Ammon's horn (tissue), 1 donor: Measurements from ENCODE around the gene SKIL.
"Not testable (repeated sequence)": the region's sequence is repeated elsewhere in the genome, so short reads cannot be mapped to it uniquely, and the experiment has no call there.

ENCODE experiments used
- DNase-seq: peaks from one replicate; pipeline ENCODE4 v3.0.0-alpha.2; 2016; ENCODE audit warnings: low spot score

SKIL gene, protein sequence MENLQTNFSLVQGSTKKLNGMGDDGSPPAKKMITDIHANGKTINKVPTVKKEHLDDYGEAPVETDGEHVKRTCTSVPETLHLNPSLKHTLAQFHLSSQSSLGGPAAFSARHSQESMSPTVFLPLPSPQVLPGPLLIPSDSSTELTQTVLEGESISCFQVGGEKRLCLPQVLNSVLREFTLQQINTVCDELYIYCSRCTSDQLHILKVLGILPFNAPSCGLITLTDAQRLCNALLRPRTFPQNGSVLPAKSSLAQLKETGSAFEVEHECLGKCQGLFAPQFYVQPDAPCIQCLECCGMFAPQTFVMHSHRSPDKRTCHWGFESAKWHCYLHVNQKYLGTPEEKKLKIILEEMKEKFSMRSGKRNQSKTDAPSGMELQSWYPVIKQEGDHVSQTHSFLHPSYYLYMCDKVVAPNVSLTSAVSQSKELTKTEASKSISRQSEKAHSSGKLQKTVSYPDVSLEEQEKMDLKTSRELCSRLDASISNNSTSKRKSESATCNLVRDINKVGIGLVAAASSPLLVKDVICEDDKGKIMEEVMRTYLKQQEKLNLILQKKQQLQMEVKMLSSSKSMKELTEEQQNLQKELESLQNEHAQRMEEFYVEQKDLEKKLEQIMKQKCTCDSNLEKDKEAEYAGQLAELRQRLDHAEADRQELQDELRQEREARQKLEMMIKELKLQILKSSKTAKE

DNA sequence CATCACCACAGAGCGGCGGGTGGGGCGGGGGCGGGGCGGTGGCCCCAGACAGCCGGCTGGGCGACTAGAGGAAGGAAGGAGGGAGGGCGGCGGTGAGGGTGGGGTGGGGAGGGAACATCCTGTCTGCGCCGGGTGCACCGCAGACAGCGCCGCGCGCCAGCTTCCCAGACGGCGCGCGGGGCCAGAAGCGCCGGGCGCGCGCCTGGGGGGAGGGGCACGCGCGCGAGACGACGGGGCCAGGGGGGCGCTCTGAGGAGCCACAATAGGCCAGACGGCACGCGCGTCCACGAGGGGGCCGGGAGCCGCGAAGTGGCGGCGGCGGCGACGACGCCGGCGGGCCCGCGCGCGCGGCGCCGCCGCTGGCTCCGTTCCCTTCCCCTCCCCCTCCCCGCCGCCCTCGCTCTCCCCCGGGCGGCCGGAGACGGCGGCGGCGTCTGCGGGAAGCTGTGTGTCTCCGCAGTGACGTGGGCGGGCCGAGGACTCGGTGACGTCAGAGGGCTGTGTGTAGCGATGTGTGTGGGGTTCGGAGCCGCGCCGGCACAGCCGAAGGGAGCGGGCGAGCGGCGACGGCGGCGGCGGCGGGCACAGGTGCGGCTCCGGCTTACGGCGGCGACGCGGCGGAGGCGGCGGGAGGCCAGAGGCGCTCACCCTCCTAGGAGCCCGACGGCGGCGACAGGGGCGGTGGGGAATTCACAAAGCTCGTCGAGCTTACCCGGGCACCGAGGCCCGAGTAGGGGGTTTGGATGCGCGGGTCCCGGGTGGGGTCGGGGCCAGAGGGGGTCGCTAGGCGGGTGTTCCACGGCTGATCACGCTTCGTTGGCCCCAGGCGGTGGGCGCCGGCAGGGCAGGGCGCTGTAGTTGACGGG, at the start of gene SKIL:
TSS of gene SKIL (plus strand) at position 540 of the 866 bp plus-strand sequence. CDS start 2,617 bp downstream, outside the sequence.
- DNase-seq, result peak; percentile 97

DNA sequence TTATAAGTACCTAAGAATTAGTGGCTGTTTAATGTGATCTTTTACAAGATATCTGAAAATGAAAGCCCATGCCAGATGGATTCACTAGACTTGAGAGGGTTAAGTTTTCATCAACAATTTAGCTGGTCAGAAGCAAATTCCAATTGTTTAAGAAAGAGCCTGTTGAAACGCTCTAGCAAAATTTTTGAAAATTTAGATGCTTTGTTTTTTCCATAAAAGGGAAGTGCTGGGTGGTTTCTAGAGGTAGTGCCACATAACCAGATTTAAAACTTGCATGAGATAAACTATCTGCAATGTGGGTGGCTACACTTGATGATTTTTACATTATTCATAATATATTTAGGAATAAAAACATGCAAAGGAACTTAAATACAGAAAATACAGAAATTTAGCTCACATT, 48.5 kb upstream of the SKIL start:
- DNase-seq, result no peak

DNA sequence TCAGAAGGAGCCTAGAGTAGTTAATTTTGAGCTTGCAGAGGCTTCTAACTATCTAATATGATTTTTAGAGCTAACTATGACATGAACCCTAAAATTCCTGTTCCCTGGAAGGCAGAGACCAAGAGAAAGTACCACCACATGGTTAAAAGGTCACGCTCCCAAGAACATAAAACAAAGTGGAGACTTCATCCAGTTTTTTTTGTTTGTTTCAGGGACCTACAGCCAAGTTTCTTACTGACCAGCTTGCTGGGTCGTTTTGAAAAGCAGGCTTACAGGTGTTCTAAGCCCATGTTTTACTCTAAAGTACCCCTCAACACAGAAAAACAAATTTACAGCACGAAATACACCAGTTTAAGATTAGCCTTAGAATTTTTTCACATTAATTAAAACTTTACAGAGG, 39.6 kb upstream of the SKIL start:
- DNase-seq, result no peak

DNA sequence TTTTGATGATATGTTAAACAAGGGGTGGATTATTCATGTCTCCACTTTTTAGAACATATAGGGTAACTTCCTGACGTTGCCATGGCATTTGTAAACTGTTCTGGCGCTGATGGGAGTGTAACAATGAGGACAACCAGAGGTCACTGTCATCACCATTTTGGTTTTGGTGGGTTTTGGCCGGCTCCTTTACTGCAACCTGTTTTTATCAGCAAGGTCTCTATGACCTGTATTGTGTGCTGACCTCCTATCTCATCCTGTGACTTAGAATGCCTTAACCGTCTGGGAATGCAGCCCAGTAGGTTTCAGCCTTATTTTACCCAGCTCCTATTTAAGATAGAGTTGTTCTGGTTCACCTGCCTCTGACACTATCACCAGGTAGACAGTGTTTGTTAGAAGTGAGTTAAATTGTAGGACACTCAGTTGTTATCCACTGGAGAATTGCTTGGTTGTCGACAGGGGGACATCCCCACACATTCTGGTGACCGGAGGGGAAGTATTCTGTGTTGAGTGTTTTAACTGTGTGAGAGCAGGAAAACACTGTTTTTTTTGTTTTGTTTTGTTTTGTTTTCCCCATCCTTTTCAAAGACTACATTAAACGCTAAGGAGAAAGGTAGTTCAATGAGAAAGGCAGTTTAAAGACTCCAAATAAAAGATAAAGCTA, 36.9 kb upstream of the SKIL start:
- no peak for DNase-seq

DNA sequence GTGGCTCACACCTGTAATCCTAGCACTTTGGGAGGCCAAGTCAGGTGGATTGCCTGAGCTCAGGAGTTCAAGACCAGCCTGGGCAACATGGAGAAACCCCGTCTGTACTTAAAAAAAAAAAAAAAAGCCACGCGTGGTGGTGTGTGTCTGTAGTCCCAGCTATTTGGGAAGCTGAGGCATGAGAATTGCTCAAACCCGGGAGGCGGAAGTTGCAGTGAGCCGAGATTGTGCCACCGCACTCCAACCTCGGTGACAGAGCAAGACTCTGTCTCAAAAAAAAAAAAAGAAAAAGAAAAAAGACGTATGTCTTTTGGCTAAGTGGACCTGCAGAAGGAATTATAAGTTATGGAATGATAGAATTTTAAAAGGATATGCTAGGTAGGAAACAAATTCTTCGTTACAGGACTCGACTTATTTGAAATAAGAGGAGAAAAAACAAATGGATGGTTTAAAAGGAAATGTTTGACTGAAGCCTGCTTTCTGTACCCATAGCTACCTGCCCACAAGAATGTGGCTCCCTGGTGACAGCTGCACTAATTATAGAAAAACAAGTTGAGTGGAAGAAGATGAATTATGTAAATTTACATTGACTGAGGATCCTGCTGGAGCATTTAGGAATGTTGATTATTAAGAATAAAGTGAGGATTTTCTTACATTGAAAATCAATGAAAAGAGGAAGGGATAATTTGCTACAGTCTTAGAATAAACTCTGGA, 36.0 kb upstream of the SKIL start:
- no peak for DNase-seq

DNA sequence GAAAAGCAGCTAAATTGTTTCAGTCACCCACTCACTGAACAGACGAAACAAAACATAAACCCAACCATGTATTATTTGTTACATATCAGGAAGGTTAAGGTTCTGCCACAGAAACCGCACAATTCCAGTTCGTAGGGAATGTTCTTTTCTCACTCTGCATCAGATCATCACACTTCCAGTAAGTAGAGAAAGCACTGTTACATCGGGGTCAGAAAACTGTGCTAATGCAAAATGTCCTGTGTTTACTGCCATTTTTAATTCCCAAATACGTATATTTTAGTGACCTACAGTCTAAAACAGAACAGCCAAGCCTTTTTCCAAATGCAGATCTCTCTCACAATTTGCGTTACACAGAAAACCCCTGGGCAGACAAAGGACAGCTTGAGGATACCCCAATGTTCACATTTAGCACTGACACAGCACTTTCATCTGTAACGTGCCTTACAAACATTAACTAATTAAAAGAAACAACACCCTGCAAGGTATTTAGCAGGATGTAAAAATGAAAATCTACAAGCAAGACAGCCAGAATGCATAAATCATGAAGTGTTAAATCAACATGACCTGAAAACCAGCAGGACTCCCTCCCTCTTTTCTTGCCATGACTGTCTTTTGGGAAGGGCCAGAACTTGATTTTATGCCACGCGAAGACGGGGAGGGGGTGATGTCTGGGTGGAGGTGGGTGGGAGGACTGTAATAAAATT, 34.8 kb upstream of the SKIL start:
- DNase-seq, result no peak

DNA sequence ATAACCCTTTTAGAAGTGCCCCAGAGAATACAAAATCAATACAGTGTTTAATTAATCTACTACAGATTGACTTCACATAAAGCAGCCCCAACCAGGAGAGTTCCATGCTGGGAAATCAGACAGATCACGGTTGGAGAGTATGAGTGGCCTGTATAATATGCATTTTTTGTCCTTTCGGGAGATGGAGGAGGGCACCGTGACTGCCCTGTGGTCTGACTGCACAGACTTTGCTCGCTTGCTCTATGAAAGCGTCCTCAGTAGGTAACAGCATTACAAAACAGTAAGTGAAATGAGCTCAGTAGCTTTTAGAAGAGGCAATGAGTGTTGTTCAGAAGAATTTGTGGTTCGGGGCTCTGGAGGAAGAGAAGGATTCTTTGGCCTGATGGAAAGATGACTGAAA, 34.2 kb upstream of the SKIL start:
- no peak for DNase-seq

DNA sequence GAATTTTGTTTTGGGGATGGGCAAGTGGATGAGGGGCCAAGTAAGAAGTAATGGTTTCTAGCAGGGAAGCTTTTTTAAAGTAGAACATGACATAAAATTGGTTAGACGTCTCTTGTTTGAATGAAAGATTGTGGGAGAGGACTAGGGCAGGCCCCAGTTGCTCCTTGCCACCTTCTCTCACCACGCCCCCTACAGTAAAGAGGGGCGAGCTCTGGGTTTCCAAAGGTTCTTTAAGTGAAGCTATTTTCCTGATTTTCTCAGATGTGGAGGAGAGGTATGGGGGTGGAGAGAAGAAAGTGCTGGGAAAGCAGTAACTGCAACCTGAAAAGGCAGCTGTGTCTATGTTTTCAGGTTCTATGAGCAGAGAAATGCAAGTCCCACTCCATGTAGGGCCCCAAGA, 32.6 kb upstream of the SKIL start:
- DNase-seq, result no peak

DNA sequence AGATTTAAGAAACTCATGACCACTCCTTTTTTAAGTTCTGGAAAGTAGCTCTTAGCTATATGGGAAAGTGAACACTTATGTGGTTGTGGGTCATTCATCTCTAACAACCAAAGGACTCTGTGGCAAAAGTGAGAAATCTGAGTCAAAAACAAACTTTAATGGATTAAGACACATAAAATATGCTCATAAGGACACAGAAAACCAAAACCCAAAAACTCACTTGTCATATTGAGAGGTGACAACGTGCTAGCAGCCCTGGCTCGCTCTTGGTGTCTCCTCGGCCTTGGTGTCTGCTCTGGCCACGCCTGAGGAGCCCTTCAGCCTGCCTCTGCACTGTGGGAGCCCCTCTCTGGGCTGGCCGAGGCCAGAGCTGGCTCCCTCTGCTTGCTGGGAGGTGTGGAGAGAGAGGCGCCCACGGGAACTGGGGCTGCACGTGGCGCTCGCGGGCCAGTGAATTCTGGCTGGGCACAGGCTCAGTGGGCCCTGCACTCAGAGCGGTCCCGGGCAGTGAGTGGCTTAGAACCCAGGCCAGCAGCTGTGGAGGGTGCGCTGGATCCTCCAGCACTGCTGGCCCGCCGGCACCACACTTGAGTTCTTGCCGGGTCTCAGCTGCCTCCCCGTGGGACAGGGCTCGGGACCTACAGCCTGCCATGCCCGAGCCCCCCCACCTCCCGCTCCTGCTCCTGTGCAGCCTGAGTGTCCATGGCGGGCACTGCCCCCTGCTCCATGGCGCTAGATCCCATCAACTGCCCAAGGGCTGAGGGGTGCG, 30.3 kb upstream of the SKIL start:
- DNase-seq, result no peak

DNA sequence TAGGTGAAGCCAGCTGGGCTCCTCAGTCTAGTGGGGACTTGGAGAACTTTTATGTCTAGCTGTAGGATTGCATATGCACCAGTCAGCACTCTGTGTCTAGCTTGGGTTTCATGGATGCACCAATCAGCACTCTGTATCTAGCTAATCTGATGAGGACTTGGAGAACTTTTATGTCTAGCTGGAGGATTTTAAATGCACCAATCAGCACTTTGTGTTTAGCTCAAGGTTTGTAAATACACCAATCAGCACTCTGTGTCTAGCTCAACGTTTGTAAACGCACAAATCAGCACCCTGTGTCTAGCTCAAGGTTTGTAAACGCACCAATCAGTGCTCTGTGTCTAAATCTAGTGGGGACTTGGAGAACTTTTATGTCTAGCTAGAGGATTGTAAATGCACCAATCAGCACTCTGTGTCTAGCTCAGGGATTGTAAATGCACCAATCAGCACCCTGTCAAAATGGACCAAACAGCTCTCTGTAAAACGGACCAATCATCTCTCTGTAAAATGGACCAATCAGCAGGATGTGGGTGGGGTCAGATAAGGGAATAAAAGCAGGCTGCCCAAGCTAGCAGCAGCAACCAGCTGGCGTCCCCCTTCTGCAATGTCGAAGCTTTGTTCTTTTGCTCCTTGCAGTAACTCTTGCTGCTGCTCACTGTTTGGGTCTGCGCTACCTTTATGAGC, 29.5 kb upstream of the SKIL start:
- DNase-seq, result not testable (repeated sequence)

DNA sequence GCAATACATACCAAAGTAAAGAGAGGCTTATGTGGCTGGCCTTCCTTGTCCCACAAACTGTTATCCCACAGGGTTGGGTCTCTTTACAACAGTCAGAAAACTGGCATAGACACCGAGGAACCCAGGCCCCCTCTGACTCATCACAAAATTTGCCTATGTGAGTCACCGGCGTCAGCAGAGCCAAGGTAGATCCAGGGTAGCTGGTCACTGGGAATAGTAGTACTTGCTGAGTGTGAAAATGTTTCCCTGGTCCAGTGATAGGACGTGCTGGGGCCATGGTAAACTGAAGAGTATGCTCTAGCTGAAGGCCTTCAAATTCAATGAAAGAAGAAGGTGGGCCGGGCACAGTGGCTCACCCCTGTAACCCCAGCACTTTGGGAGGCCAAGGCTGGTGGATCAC, 27.1 kb upstream of the SKIL start:
- no peak for DNase-seq

DNA sequence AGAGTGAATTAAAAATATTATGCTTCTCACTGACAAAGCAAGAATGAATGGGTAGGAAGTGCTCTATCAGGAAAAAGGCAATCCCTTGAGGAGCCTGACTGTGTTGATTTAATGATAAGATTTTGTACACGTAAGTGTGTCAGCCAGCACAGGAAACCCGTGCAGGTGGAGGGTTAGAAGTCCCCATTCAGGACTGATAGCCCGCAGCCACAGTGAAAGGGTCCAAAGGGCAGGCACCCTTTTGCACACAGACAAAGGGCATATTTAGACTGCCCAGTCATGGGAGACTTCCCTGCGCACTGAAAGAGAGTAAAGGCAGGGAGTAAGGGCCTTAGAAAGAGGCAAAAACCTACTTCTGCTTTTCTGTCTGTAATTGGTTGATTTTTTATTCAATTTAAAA, 26.4 kb upstream of the SKIL start:
- DNase-seq, result no peak

DNA sequence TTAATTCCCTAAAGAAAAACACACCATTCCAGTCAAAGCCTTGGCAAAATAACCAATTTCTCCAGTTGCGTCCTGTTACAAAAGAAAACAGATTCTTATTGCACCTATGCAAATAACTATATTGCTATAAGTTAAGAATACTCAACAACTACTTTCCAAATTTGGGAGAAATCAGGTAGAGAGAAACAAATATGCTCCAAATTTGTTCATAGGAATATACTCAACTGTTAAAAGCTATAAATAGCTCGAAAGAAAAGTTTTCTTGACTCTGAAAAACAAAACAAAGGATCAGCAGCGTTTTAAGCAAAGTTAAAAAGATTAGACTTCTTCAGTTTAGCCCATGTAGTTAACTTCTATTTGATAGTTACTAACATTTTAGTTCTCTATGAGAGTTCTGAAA, 20.1 kb upstream of the SKIL start:
- no peak for DNase-seq

DNA sequence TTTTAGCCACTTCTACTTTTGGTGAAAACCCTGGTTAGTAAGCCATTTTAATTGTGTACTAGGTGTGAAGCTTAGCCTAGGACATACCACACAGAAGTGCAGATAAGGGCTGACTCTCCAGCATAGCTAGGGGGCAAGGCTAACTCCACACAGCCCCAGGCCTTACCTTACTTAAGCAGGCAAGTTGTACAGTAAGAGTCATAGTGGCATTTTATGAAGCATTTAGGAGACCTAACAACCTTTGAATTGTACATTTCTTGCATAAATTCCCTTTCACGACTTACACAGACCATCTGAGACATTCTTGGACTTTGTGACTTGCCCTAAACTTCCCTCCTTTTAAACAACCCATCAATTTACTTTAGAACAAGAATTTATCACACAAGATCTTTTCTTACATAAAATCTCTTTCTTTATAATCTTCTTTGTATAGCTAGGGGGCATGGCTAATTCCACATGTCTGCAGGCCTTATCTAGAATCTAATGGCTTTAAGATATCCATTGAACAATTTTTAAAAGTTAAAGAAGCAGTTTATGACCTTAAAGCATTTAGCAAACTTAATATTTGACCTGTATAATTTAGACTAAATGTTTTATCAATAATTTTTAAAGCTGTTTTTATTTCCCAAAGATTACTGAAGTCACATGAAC, 18.7 kb upstream of the SKIL start:
- no peak for DNase-seq

DNA sequence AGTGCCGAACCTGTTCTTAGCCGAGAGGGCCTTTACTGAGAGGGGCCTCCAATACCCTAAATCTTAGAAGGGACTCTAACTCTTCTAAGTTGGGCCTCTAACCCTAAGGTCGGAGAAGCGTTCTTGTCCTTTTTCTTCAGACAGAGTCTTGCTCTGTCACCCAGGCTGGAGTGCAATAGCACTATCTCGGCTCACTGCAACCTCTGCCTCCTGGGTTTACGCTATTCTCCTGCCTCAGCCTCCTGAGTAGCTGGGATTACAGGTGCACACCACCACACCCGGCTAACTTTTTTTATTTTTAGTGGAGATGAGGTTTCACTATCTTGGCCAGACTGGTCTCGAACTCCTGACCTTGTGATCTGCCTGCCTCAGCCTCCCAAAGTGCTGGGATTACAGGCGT, 15.2 kb upstream of the SKIL start:
- not testable (repeated sequence) for DNase-seq

DNA sequence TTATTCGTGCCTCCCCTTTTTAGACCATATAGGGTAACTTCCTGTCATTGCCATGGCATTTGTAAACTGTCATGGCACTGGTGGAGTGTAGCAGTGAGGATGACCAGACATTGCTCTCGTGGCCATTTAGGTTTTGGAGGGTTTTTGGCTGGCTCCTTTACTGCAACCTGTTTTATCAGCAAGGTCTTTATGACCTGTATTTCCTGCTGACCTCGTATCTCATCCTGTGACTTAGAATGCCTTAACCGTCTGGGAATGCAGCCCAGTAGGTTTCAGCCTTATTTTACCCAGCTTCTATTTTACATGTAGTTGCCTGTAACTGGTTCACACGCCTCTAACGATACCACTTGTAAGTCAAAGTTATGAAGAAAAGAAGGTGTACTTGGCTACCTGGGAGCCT, 13.7 kb upstream of the SKIL start:
- not testable (repeated sequence) for DNase-seq

DNA sequence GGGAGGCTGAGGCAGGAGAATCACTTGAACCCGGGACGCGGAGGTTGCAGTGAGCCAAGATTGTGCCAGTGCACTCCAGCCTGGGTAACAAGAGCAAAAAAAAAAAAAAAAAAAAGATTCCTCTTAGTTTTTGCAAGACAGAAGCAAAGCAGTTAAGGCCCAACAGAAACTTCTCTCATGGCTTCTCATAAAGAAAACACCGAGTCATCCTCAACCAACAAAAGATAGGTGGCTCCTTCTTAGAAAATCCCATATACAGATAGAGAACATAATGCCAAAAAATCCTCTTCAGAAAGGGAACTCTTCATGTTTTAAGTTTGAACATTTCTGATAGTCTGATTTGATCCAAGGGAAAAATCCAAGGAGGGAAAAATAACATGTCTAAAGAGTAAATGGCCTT, 12.5 kb upstream of the SKIL start:
- DNase-seq, result no peak

DNA sequence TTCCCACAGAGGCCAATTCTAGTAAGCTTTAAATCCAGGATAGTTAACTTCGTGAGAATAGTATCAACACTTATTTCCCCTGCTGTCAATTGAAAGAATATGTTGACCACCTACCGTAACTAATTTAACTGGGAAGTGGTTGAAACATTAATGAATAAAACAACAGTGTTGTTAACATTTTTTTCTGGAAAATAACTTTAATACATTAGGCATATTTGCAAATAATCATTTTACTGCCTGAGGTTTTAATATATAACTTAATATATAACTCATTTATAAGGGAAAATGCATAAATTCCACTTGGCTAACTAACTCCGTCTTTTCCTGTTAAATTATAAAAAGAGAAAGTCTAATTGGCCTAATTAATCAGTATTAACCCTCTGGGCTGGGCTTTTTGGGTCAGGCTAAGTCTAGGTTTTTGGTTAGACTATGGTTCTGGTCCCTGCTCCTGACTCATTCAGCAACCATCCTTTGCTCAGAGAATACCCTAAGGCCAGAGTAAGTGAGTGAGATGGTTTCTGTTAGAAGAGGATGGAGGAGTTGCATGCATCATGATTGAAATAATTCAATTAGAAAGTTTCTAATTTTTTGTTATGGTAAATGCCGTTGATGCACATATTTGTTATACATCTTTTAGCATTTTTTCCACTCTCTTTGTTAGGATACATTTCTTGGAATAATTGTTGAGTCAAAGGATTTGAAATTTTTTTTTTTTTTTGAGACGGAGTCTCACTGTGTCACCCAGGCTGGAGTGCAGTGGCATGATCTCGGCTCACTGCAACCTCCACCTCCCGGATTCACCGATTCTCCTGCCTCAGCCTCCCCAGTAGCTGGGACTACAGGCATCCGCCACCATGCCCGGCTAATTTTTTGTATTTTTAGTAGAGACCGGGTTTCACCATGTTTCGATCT, 10.8 kb upstream of the SKIL start:
- no peak for DNase-seq
